ENCODE results near the gene KCNQ1.

The KCNQ1 gene

GRCh38 chr11:2836315-2837095 is 391.7 kb downstream of the KCNQ1 start:
- H3K27ac ChIP-seq, result no peak overlapping the region
- TF ChIP-seq CTCF (conservative IDR thresholded peaks at IDR 0.05), result no peak

GRCh38 chr11:2837096-2837601 is 392.3 kb downstream of the KCNQ1 start:
- H3K27ac ChIP-seq, result no peak overlapping the region
- peak; percentile 64 for TF ChIP-seq CTCF (conservative IDR thresholded peaks at IDR 0.05)

- TF ChIP-seq CTCF (conservative IDR thresholded peaks at IDR 0.05), result no peak
- H3K27ac ChIP-seq, result no peak overlapping the region
Measured at GRCh38 chr11:2837651-2838050, 392.8 kb downstream of the KCNQ1 start.

- H3K27ac ChIP-seq, result no peak overlapping the region
- TF ChIP-seq CTCF (conservative IDR thresholded peaks at IDR 0.05), result no peak
Measured at GRCh38 chr11:2838091-2838490, 393.3 kb downstream of the KCNQ1 start.

GRCh38 chr11:2838676-2839294 is 394.0 kb downstream of the KCNQ1 start:
- no peak for TF ChIP-seq CTCF (conservative IDR thresholded peaks at IDR 0.05)
- H3K27ac ChIP-seq, result no peak overlapping the region

GRCh38 chr11:2839395-2839943 is 394.7 kb downstream of the KCNQ1 start:
- no peak for TF ChIP-seq CTCF (conservative IDR thresholded peaks at IDR 0.05)
- H3K27ac ChIP-seq, result no peak overlapping the region

- no peak for TF ChIP-seq CTCF (conservative IDR thresholded peaks at IDR 0.05)
- no peak overlapping the region for H3K27ac ChIP-seq
Measured at GRCh38 chr11:2841411-2842190, 396.8 kb downstream of the KCNQ1 start.

Measured in VCaP (cell line).